Gastroesophageal sphincter (tissue), 4 donors: ENCODE results near the gene RPS14. TPM values are rescaled to one million over a fixed set of nuclear protein-coding genes. Genes with fewer than 3 reads are reported as not detected.

Experiments used
- ATAC-seq: fragments of 150-250 bp; one replicate; pipeline ENCODE4 v1.9.1; 2016; ENCODE audit warnings: mild to moderate bottlenecking, moderate library complexity
- H3K27ac ChIP-seq, 4 donors: fragments of 200-600 bp; sonication (generic) in 3 of 4; 1 replicate in 3 of 4; 2 replicates in 1 of 4; pipeline ENCODE4 v1.5.1; 2016 to 2019
- H3K27me3 ChIP-seq: fragments of 200-600 bp; sonication (generic); one replicate; pipeline ENCODE4 v1.5.1; 2019
- H3K36me3 ChIP-seq, 2 donors: fragments of 200-600 bp; sonication (generic); one replicate each; pipeline ENCODE4 v1.5.1; 2019; ENCODE audit warnings: control low read depth in 1 of 2
- H3K4me1 ChIP-seq, 3 donors: fragments of 200-600 bp; sonication (generic); 1 replicate in 2 of 3; 2 replicates in 1 of 3; pipeline ENCODE4 v1.5.1; 2016 to 2019; ENCODE audit warnings: control low read depth in 2 of 3
- H3K4me3 ChIP-seq, 2 donors: fragments of 200-600 bp; sonication (generic); one replicate each; pipeline ENCODE4 v1.5.1; 2019; ENCODE audit warnings: mild to moderate bottlenecking in 1 of 2, moderate library complexity in 1 of 2
- H3K9me3 ChIP-seq, 3 donors: fragments of 200-600 bp; sonication (generic); one replicate each; pipeline ENCODE4 v1.5.1; 2017 to 2019; ENCODE audit warnings: control low read depth in 2 of 3
- EP300 ChIP-seq: sonication (generic); formaldehyde crosslinking; IDR thresholded peaks from one replicate; pipeline ENCODE4 v1.6.1; 2017; ENCODE audit warnings: antibody characterized with exemption, mild to moderate bottlenecking
- POLR2A ChIP-seq, 2 donors: fragments of 450-650 bp; IDR thresholded peaks; one replicate each; pipeline ENCODE4 v1.6.1; 2017; ENCODE audit warnings: antibody characterized with exemption in 2 of 2, mild to moderate bottlenecking in 2 of 2, moderate library complexity in 1 of 2
- POLR2AphosphoS5 ChIP-seq: sonication (generic); formaldehyde crosslinking; IDR thresholded peaks from one replicate; pipeline ENCODE4 v1.6.1; 2017; ENCODE audit warnings: antibody characterized with exemption
- WGBS, 2 donors: methylation state at CpG; one replicate each; pipeline ENCODE4 v1.1.5; 2018; ENCODE audit warnings: low coverage in 1 of 2; 5-methylcytosine and 5-hydroxymethylcytosine counted together
- total RNA-seq, 4 donors: library from RNA; depleted of rRNA; stranded (reverse); fragments of >200 nt; gene quantifications; one replicate each; pipeline ENCODE4 v1.1.0, GENCODE V29; 2016
- TF ChIP-seq, protein P1 (sequence below), 4 experiments: fragments of 200-600 bp in 2 of 4; fragments of 450-650 bp in 2 of 4; sonication (generic) in 1 of 4; IDR thresholded peaks; one replicate each; pipeline ENCODE4 v1.5.1; 2017 to 2019; ENCODE audit warnings: antibody characterized with exemption in 4 of 4, mild to moderate bottlenecking in 2 of 4, moderate library complexity in 2 of 4

RPS14 gene
- total RNA-seq, 4 donors from 2014 or later: 1,275 to 3,828 (median 2,502) TPM

DNA sequence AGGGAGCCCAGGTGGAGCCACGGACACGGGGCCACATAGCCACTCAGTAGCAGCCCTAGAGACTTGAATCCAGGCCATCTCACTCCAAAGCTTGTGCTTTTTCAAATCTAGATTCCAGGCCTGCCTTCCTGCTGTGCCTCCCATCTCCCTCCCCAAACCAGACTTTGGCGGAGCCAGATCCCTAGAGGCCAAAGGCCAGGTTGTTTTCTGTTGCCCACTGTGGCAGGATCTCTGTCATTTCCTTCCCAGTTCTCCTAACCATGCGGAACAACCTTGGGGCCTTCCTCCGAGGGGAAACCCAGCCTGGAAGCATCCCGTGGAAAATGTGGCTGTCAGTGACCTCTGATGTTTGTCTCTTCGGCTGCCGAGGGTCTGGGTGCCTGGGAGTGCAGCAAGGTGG lies 16.4 kb upstream of the RPS14 start:
- Histone ChIP-seq H3K4me1 (peaks cover 0 to 22% (median 0%) of the 10 kb centered on the region in 3 donors), H3K4me3 (no peak overlapping the region), H3K9me3 (no peaks in the 10 kb centered on the region), H3K36me3 (no peaks in the 10 kb centered on the region), H3K27me3 (no peaks in the 10 kb centered on the region), H3K27ac (peak overlapping the region in 3 of 4 donors; percentile 46 to 51 (median 46))
- peak; percentile 29 for ATAC-seq
- WGBS, 2 donors: 75 to 86% methylated on average over 2 to 3 of the region's 8 CpGs
- no peak for TF ChIP-seq POLR2AphosphoS5
- TF ChIP-seq, protein P1, sequence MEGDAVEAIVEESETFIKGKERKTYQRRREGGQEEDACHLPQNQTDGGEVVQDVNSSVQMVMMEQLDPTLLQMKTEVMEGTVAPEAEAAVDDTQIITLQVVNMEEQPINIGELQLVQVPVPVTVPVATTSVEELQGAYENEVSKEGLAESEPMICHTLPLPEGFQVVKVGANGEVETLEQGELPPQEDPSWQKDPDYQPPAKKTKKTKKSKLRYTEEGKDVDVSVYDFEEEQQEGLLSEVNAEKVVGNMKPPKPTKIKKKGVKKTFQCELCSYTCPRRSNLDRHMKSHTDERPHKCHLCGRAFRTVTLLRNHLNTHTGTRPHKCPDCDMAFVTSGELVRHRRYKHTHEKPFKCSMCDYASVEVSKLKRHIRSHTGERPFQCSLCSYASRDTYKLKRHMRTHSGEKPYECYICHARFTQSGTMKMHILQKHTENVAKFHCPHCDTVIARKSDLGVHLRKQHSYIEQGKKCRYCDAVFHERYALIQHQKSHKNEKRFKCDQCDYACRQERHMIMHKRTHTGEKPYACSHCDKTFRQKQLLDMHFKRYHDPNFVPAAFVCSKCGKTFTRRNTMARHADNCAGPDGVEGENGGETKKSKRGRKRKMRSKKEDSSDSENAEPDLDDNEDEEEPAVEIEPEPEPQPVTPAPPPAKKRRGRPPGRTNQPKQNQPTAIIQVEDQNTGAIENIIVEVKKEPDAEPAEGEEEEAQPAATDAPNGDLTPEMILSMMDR (IDR thresholded peaks at IDR 0.05): no peak
- TF ChIP-seq POLR2A (IDR thresholded peaks at IDR 0.05): no peak
- no peak for TF ChIP-seq EP300

DNA sequence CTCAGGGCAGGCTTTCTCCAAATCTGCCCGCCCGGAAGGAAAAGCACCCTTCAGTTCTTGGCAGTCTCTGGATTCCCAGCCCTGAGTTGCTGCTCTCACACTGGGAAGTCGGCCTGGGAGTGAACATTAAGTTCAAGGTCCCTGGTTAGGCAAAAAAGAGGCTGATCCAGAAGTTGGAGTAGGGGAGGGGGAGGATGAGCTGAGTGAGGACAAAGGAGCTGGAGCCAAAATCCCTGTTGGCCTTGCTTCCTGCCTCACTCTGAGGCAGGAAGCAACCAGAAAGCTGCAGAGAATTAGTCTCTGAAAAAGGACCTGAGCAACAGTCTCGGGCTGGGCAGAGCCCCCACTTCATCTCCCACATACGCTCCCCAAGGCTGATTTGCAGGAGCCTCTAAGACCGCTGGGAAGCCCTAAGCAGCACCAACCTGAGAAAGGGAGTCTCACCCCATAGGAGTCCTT lies 15.0 kb upstream of the RPS14 start:
- Histone ChIP-seq H3K4me3 (no peak overlapping the region), H3K27ac (peak overlapping the region in 3 of 4 donors; percentile 46 to 72 (median 51)), H3K36me3 (no peaks in the 10 kb centered on the region), H3K4me1 (peaks cover 0 to 21% (median 0%) of the 10 kb centered on the region in 3 donors), H3K27me3 (no peaks in the 10 kb centered on the region), H3K9me3 (no peaks in the 10 kb centered on the region)
- TF ChIP-seq POLR2AphosphoS5 (no peak), POLR2A (IDR thresholded peaks at IDR 0.05) (no peak), EP300 (no peak)
- TF ChIP-seq, protein P1 (IDR thresholded peaks at IDR 0.05): no peak
- 35 to 50% methylated on average over 2 of the region's 6 CpGs for whole genome bisulfite sequencing, 2 donors
- peak; percentile 57 for ATAC-seq

DNA sequence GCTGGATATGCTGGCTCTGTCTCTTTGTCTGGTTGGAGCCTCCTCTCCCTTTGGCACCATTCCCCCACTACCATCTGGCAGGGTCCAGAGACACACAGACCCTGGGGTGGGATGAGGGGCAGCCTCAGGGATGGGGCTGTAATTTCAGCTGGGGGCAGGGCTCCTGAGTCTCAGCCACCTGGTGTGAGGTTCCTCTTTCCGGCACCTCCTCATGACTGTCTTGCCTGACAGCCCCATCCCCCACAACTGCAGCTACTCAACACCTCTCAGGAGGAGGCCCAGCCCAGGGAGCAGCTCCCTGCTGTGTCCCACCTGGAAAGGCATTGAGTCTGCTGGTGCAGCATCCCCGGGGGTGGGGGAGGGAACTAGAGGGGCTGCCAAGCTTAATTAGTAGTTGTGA lies 11.7 kb upstream of the RPS14 start:
- Histone ChIP-seq H3K4me1 (peaks cover 0 to 27% (median 2%) of the 10 kb centered on the region in 3 donors), H3K27ac (no peak overlapping the region), H3K9me3 (no peaks in the 10 kb centered on the region), H3K27me3 (no peaks in the 10 kb centered on the region), H3K36me3 (no peaks in the 10 kb centered on the region), H3K4me3 (no peak overlapping the region)
- ATAC-seq: no peak
- WGBS, 2 donors: no CpG with 5 or more reads among the region's 2 CpGs
- TF ChIP-seq EP300: no peak
- TF ChIP-seq POLR2A (IDR thresholded peaks at IDR 0.05): no peak
- no peak for TF ChIP-seq POLR2AphosphoS5
- TF ChIP-seq, protein P1 (IDR thresholded peaks at IDR 0.05): no peak

DNA sequence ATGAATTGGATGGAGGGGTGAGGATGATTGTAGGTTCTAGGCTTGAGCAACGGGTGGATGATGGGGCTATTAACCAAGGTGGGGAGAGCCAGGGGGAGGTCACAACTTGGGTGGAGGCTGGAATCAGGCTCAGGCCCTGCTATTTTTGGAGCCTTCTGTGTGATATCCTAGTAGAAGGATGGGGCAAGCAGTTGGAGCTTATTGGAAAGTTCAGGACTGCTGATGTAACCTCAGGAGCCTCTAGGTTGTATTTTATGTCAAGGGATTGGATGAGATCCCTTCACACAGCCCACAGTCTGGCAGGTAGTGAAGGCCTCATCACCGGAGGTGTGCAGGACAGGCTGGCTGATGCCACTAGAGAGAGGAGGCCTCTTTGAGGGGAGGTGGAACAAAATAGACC lies 11.2 kb upstream of the RPS14 start:
- H3K36me3 ChIP-seq: no peaks in the 10 kb centered on the region
- no peak overlapping the region for H3K4me3 ChIP-seq
- no peak overlapping the region for H3K27ac ChIP-seq
- H3K9me3 ChIP-seq: no peaks in the 10 kb centered on the region
- no peak for ATAC-seq
- TF ChIP-seq, protein P1 (IDR thresholded peaks at IDR 0.05): no peak
- TF ChIP-seq POLR2AphosphoS5: no peak
- TF ChIP-seq POLR2A (IDR thresholded peaks at IDR 0.05): no peak
- no peak for TF ChIP-seq EP300
- no peaks in the 10 kb centered on the region for H3K27me3 ChIP-seq
- H3K4me1 ChIP-seq: peaks cover 0 to 27% (median 2%) of the 10 kb centered on the region in 3 donors
- 50 to 80% methylated on average over 1 of the region's 2 CpGs for WGBS, 2 donors

DNA sequence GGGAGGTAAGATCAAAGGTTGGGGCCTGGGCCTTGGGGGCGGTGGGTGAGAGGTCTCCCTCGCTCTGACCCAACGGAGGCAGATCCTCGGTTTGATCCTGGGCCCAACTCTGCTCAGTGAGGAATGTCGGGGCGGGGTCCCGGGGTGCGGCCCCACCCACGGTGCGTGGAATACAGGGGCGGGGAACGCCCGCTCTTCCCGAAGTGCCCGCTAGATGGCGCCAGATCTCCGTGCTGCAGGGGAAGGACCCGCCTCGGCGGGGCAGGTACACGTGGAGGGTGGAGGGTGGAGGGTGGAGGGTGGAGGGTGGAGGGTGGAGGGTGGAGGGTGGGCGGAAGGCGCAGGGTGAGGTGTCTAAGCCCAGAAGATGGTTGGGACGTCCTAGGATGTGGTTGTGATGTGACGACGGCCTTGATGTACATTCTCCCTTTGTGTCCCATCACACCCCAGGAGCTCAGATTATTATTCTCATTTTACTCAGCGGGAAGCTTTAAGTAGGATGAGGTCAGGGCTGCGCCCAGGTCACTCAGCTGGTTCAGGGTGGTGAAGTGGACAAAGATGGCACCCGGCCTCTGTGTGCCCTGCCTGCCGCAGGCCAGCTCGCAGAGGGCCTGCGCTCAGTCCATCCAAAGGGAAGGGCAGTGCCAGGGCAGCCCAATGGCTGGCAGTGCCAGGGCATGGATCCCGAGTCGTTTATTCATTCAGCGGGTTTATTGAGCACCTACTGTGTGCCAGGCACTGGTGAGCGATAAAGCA lies 9.4 kb upstream of the RPS14 start:
- peak overlapping the region in 1 of 4 donors; percentile 37 for H3K27ac ChIP-seq
- TF ChIP-seq POLR2A (IDR thresholded peaks at IDR 0.05) (no peak), POLR2AphosphoS5 (no peak)
- TF ChIP-seq, protein P1 (IDR thresholded peaks at IDR 0.05): peak in 3 of 4 experiments; percentile 82 to 95 (median 89)
- no peaks in the 10 kb centered on the region for H3K27me3 ChIP-seq
- no peaks in the 10 kb centered on the region for H3K36me3 ChIP-seq
- peak overlapping the region in 1 of 2 donors; percentile 8 for H3K4me3 ChIP-seq
- peaks cover 0 to 12% (median 2%) of the 10 kb centered on the region in 3 donors for H3K4me1 ChIP-seq
- ATAC-seq: peak; percentile 91
- WGBS, 2 donors: 22 to 50% methylated on average over 8 to 11 of the region's 36 CpGs
- H3K9me3 ChIP-seq: no peaks in the 10 kb centered on the region
